ENCODE measurements around the gene CLIC6.
"Not testable (repeated sequence)": the region's sequence is repeated elsewhere in the genome, so short reads cannot be mapped to it uniquely, and the experiment has no call there.

Gene CLIC6

DNA sequence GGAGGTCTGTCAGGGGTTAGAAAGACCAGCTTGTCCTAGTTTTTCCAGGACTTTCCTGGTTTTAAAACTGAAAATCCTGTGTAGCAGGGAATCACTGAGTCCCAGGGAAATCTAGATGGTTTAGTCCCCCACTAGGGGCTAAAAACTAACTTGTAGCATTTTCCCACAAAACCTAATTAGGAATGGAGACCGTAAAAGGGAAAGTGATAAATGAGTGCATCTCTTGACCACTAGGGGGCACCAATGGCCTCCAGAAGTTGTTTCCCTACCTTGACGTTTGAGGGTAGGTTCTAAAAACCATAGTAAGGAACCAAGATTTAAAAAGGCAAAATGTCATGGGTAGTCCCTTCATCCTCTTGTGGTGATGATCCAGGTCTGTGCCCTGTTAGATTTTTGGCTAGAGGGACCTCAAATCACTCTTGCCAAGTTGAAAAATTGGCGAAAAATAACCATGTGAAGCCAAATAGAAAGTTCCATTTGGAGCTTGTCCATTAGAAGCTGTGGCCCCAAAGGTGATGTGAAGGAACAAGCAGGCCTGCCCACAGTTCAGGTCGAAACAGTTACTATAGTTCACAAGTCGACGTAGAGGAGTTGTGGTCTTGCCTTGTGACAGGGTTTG is 24.5 kb downstream of the CLIC6 start:
- peak; percentile 63 for DNase-seq

DNA sequence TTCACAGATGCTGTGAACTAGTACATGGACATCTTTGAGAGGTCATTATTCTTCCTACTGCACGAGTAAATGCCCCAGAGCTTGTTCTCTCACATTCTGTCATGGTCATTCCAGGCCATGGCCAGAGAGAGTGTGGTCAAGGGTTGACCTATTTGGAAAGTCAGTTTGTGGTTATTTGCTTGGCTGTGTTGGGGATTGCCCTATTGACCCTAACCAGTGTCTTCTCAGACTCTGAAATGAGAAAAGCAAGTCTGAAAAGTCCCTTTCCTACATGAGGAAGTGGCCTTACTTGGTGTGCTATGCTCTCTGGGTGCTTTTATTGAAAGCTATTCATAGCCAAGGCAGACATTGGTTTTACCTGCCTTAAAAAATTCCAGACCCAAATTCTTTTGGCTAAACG is 26.6 kb downstream of the CLIC6 start:
- peak; percentile 65 for DNase-seq

DNA sequence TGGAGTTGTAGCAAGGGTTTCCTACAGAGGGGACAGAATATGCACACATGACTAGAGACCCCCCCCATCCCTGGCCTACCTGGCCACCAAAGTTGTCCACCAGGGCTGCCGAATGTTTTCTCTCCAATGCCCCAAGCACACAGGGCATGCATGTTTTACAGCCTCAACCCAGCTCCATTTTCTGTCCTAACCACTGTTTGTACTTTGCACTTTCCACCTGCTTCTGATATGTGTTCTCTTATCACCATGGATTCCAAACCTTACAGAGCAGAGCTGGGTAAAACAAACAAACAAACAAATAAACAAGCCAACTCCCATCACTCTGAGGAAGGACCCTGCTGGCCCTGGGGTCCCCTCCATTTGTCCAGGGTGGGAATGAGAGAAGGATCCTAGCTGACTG is 27.3 kb downstream of the CLIC6 start:
- no peak for DNase-seq

DNA sequence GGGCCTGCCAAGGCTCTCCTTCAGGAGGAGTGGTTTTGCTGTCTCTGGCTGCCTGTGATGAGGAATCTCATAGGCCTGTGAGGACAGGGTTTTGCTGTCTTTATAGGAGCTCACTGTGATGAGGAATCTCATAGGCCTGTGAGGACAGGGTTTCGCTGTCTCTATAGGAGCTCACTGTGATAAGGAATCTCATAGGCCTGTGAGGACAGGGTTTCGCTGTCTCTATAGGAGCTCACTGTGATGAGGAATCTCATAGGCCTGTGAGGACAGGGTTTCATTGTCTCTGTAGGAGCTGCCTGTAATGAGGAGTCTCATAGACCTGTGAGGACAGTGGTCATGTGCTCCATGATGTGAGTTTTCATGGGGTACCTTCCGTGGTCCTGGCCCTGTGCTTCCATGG is 29.0 kb downstream of the CLIC6 start:
- DNase-seq: no peak

DNA sequence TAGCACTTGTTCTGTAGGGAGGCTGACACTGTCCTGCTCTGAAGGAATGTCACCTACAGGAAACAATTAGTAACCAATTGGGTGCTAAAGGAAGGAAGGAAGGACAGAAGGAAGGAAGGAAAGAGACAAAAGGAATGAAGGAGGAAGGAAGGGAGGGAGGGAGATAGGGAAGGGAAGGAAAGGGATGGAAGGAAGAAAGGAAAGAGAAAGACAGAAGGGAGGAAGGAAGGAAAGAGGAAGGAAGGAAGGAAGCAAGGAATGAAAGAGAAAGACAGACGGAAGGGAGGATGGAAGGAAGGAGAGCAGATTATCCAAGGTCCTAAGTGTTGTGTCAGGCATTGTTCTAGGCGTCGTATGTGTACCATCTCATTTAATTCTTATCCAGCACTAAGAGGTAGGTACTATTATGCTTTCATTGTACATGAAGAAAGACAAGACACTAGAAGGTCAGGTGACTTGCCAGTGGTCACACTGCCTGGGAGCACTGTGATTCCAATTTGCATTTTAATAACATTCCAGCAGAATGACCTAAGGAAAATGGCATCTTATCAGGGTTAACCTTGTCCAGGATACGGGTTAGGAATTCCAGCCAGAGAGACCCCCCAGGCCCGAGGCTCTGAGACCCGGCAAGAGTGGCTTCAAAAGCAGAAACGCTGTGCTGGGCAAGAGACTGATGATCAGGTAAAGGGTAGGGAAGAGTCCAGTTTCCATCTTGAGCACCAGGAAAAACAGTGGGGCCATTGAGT is 29.6 kb downstream of the CLIC6 start:
- DNase-seq: no peak

DNA sequence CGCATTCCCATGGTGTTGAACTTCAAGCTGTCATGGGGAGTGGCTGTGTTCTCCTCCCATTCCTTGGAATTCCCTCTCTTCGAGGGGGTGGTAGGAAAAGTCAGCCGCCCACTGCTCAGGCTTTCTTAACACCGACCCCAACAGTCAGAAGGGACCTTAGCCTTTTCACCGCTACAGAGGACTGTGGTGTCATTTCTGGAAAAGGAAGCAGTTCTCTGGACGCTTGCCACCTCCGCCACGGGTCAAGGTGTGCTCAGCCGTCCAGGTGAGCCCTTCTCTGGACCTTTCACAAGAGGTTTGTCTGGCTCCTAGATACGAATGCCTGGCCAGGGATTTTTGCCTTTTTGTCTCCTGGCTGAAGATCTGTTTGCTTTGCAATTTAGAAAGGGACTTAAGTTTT is 31.8 kb downstream of the CLIC6 start:
- DNase-seq: no peak

DNA sequence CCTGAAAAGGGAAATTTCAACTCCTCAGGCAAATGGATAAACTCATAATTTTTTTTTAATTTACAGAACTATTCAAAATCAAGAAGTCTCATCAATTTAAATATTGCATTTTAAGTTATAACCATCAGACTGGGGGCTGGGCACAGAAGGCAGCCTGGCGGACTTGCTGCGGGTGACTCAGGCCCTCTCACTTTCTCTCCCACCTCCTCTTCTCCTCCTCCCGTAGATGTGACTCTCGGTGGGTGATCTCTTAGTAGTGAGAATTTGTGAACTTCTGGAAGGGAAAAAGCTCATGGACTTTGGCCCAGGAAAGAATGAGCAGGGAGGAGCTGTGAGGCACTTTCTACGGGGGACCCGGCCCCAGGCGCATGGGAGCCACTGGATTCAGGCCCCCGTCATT is 32.9 kb downstream of the CLIC6 start:
- no peak for DNase-seq

DNA sequence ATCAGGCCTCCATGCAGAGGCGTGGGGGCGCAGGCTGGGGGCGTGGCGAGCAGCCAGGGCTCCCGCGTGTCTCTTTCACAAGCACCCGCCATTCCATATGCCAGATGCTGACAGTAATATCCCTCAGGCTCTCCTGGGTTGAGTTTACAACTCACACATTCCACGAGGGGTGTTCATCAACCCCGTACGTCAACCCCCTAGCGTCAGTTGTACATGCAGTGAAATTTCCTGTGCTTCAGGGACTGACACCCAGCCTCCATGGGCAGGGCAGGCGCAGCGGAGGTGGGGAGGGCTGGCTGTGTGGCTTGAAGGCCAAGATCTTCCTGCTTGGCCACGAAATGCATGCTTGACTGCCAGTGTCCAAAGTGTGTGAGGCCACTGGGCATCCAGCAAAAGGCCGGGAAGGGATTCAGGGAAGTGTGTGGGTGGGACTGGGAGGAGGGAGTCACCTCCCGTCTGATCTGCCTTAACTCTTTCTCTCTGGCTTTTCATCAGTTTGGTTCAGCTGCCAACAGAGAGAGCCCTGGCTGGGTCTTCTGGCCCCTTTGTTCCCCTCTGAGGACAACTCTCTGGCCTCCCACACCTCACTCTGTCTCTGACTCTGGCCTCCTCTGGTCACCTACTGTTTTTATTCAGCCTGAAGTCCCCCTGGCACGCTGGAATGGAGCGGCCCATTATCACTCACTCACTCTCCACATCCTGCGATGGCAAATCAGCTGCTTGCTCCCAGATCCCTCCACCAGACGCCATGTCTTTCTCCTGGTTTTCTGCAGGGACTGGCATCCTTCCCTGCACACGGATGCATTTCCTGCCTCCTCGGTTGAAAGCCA is 33.8 kb downstream of the CLIC6 start:
- no peak for DNase-seq

DNA sequence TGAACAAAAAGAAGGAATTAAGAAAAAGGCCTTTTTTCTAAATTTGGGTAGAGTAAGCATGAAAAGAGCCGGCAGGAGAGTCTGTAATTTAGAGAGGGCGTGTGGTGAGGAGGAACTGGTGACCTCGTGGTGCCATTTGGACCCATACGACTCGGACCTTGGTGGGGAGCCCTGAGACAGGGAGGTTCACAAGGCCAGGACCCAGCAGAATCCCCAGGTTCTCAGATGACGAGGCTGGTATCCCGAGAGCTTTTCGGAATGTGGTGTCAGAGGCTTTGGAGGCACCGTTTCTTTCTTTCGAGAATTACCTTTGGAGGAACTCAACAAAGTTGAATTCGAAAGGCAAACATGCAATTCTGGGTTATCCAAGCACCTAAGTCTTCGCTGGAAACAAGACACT is 34.8 kb downstream of the CLIC6 start:
- no peak for DNase-seq

DNA sequence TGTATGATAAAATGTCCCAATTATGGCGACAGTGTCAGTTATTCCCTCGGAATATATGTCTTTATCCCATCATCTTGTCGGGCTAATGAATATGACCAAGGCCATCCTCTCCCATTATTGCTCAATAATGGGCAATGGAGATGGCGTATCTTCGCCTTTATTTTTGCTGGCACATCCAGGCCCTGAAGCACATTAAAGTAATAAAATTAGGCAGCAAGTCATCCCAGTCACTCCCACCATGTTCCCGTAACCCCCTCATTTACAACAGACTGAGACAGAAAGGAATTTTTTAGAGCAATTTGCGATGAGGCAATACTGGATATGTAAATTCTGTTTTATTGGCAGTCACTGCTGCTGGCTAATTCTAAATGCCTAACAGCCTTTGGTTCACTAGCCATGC is 35.3 kb downstream of the CLIC6 start:
- no peak for DNase-seq

DNA sequence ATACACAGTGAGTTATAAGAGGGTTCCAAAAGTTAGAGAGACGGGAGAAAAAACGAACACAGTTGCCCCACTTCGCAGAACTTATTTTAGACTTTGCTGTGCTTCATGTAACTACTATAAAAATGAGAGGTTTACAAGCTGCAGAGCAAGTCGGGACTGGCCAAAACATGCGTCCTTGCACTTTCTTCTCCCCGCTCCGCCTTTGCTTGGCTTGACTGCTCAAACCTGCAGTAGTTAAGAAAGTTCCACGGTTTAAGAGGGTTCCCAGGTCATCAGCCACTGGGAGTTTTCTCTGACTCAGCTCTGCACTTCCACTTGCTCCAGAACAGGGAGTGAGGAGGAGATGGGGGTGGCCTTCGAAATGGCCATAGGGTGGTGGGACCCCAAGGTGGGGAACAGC is 36.2 kb downstream of the CLIC6 start:
- no peak for DNase-seq

DNA sequence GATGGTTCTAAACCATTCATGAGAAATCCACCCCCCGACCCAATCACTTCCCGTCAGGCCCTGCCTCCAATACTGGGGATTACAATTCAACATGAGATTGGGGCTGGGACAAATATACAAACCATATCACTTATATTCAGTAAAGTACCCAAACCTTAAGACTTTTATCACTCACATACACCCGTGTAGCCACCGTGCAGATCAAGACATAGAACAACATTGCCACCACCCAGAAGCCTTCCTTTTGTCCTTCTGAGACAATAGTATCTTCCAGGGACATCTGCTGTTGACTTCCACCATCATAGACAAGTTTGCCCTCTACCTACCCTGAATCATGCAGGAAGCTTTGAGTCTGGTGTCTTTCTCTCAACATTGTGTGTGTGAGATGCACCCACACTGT is 37.5 kb downstream of the CLIC6 start:
- no peak for DNase-seq

DNA sequence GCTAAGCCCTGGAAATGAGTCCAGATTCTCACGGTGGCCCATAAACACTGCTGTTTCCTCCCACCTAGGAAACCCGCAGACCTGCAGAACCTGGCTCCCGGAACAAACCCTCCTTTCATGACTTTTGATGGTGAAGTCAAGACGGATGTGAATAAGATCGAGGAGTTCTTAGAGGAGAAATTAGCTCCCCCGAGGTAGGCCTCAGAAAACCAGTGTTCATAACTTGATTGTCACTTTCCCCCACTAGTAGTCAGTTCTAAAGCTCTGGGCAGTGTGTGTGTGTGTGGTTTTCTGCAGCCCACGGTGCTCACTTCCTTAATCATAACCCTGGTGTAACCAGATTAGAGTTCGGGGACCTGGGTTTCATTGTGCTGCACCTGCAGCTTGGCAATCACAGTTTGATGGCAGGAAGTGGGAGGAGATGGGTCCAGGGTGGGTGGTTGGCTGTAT is 39.1 kb downstream of the CLIC6 start:
- DNase-seq: peak; percentile 14

DNA sequence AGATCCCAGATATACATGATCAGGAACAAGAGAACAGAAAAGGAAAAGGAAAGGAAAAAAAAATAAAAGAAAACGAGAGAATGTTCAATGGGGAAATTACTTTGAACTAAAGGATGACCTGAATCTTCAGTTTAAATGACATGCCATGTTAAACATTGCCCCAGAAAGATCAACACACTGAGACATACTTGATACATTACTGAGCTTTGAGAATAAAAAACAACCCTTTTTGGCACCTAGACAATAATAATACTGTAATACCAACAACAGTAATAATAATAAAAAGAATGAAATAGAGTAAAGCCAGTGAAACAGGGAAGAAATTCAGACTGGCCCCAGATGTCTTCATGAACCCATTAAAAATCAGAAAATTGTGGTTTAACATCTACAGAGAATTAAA is 44.8 kb downstream of the CLIC6 start:
- no peak for DNase-seq

DNA sequence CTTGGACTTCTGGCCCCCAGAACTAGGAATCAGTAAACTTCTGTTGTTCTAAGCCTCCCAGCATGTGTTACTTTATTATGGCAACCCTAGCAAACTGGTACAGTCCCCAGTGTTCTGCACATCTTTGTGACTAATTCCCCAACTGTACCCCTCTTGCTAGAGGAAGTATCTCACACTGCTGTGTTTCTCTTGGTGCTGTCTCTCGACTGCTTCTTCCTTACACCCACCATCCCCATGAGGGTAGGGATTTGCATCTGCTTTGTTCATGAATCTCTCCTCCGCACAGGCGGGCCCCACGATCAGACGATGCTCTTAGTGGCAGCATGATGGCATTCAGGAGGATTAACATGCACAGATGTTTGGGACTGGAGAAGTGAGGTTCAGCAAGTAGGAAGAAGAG is 46.7 kb downstream of the CLIC6 start:
- no peak for DNase-seq

DNA sequence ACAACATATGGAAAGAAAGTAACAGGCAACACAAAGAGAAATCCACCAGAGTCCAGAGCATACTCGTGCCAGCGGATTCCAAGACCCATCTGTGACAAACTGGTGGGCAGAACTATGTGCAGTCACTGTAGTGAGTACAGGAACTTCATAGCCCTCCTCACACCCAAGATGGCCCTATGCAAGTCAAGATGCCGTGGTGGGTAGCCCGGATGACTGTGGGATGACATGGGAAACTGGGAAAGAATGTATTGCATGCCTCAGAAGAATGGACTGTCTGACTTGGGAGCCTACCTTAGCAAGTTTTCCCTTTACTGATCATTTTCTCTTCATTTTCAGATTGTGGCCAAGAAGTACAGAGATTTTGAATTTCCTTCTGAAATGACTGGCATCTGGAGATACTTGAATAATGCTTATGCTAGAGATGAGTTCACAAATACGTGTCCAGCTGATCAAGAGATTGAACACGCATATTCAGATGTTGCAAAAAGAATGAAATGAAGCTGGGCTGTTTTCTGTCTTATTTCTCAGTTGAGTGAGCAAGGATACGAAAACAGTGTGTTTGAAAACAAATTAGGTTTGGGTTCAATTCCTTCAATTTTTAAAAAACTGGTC is 47.3 kb downstream of the CLIC6 start:
- DNase-seq: no peak

DNA sequence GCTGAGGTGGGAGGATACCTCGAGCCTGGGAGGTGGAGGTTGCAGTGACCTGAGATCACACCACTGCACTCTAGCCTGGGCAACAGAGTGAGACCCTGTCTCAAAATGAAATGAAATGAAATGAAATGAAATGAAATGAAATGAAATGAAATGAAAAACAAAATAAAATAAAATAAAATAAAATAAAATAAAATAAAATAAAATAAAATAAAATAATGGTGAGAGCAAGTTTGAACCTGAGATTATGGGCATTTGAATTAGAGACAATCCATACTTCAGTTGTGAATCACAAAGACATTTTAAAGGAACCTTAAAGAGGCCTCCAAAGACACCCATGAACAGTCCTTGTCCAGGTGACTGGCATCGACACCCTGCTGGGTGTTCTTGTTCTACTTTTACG is 49.7 kb downstream of the CLIC6 start:
- not testable (repeated sequence) for DNase-seq

DNA sequence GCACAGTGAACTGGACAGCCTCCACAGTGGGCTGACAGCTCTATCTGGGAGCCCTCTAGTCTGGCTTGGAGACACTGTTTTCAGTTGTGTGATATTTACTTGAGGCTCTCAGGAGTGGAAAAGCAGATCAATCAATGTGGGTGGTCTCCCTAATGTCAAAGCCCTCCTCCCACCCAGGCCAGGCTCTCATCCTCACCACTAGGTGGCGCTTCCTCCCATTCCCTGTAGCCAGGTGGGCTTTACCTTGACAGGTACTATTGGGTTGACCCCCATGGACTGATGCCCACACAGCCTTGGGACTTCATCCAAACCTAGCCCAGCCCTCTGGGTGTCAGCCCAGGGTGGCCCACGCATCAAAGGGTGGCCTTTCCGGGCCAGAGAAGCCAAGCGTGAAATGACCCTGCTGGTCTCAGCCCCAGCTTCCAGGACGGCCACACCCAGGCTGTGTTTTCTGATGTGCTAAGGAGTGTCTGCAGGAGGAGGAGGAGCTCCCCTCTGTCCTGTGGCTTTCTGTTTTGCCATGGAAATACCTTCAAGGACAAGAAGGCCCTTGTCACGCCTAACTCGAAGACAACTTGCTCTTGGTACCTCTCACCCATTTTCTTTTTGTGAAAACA is 54.0 kb downstream of the CLIC6 start:
- no peak for DNase-seq

DNA sequence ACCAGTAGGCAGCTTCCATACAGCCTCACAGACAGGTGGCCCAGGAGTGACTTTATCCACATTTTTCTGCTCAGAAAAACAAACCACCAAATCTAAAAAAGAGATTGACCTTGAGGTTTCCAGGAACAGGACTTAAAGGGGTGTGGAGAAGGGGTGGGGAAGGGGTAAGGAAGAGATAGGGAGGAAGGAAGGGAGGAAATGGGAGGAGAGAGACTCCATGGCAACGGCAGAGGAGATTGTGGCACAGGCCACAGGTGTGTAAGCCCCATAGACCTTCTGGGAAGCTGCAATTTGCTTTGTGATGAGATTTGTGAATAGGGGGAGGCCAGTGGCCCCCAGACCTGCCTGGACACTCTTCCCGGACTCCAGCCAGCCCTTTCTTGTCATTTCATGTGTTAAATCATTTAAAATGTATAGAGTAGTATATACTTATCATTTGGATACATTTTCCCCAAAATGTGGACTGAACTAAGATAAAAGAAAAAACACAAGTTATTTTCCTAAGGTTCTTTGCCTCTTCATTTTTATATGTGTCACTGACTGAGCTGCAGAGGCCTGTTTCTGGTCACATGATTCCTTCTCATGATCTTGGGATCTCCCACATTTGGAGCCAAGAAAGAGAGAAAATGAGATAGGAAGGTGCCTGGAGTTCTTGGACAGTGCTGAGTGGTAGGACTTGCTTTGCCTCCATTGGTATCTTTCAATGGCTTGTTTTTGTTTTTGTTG is 55.5 kb downstream of the CLIC6 start:
- no peak for DNase-seq

DNA sequence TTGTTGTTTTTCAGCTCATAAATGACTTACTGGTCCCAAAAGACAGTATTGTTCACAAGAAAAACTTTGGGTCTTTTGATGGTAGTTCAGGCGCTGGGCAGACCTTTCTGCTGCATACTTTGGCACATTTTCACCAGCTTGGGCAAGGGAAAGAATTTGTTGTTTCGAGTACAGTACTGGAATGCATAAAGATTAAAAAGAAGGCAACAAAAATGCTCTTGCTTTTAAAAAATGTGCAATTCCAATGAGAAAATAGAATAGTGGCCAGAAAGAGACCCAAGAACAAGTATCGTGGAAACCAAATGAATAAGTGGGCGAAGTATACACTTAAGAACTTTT is 56.0 kb downstream of the CLIC6 start:
- no peak for DNase-seq

DNA sequence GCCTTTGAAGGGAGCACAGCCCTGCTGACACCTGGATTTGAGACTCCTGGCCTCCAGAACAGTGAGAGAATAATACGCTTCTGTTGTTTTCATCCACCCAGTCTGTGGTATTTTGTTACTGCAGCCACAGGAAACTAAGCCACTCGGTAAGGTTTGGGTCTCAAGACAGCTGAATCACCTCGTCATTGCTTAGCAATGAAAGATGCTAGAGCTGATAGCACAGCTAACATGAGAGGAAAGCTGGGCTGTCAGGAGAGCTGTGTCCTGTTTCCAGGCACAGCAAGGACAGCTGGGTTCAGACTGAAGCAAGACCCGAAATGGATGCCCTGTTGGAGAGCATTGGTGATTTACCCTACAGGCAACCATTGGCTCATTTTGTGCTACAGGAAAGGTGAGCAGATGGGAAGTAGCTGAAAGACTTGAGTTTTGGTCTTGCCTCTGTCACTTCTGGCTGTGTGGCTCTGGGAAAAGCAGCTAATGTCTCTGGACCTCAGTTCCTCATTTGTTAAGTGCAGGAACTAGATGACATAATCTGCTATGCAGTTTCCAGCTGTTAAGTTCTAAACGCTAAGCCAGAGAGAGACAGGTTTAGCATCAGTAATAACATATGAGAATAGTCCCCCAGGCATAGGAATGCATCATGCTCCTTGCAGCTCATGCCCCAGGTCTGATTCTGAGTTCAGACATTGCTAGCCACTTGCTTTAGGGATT is 58.0 kb downstream of the CLIC6 start:
- DNase-seq: peak; percentile 34

DNA sequence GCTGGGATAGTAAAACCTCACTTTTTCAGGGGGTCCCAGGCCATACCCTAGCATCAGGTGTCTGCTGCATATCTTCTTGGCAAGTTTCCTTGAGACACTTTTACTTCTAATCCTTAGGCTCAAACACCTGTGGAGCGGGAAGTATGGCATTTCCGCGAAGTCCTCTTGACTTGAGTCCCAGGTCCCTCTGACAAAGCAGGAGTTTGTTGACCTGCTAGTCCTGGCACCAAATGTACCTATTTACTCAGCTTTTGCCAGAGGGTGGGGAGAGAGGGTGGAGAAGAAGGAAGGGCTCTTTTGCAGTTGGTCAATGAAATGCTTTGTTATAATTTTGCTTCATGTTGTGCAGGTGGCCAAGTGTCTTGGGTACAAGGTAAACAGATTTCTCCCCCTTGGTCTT is 59.7 kb downstream of the CLIC6 start:
- DNase-seq: no peak

Measured in inflammatory macrophage treated with lipopolysaccharide for 4 hours (primary cell).